Loucy (cell line): Measurements from ENCODE around the gene FBN1.

ENCODE experiments used
- CTCF ChIP-seq: fragments of 200-600 bp; sonication (generic); conservative IDR thresholded peaks from 2 replicates; pipeline ENCODE4 v1.5.1; 2014; ENCODE audit warnings: mild to moderate bottlenecking, antibody characterized with exemption, low read length
- EZH2phosphoT487 ChIP-seq: fragments of 200-600 bp; IDR thresholded peaks from 2 replicates; pipeline ENCODE4 v1.6.1; 2018; ENCODE audit warnings: antibody characterized with exemption, mild to moderate bottlenecking, moderate library complexity, borderline replicate concordance

GRCh38 chr15:48602358-48603122, 43.0 kb downstream of the FBN1 start:
- TF ChIP-seq CTCF (no peak), EZH2phosphoT487 (no peak)
